HG03469 (cell line): ENCODE data around the gene FAM169A.
"Not testable (repeated sequence)": the region's sequence is repeated elsewhere in the genome, so short reads cannot be mapped to it uniquely, and the experiment has no call there.

Experiments used
- ATAC-seq: cut with Tn5 transposase; IDR thresholded peaks from one replicate; pipeline ENCODE4 v1.9.1; 2021; ENCODE audit warnings: mild to moderate bottlenecking, moderate library complexity, moderate number of reproducible peaks; ENCODE audit not compliant: unreplicated experiment

The FAM169A gene

GRCh38 chr5:74870299-74871067, 4.3 kb upstream of the FAM169A start:
- ATAC-seq = no peak

DNA sequence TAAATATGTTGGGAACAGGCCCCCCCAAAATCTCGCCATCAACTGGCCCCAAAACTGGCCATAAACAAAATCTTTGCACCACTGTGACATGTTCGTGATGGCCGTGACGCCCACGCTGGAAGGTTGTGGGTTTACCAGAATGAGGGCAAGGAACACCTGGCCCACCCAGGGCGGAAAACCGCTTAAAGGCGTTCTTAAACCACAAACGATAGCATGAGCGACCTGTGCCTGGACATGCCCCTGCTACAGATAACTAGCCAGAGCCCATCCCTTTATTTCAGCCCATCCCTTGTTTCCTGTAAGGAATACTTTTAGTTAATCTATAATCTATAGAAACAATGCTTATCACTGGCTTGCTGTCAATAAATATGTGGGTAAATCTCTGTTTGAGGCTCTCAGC, 3.2 kb upstream of the FAM169A start:
- ATAC-seq = not testable (repeated sequence)

- ATAC-seq = no peak
Observed at GRCh38 chr5:74866596-74867162, 492 bp upstream of the FAM169A start.

GRCh38 chr5:74865256-74865803, 857 bp downstream of the FAM169A start:
- ATAC-seq = no peak

GRCh38 chr5:74864823-74865222, 1.4 kb downstream of the FAM169A start:
- ATAC-seq = no peak

DNA sequence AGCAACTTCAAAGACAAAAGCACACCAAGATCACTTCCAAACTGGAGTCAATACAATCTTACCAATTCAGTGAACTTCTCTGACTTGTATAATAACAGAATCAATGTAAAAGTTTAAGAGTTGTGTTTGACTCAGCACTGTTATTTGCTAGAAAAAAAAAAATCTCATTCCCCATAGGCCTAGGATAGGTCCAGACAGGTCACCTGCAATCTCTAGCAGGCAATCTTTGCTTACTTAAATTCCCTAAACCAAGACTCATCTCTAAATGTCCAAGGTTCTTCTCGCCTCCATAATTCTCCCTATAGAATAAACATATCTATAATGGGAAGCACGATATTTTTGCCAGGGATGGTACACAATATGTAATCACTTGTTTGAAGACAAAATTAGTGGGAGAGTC, 2.5 kb downstream of the FAM169A start:
- ATAC-seq = no peak

DNA sequence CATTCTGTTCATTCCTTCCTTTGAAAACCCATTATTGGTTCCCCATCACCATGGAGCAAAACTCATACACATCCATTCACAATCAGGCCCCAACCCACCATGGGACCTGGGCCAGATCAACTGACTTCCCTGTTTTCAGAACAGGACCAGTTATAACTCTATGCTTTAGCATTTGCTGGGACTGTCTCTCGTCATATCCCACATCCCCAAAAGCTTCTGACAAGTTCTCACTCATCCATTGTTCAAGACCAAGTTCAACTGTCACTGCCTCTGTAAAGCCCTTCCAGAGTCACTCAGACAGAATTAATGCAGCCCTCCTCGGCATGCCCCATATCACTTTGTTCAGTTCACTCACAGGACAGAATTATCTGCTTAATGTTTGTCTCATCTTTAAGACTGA, 4.0 kb downstream of the FAM169A start:
- ATAC-seq = no peak

GRCh38 chr5:74856975-74857374, 9.2 kb downstream of the FAM169A start:
- ATAC-seq = not testable (repeated sequence)

GRCh38 chr5:74853256-74853655, 12.9 kb downstream of the FAM169A start:
- no peak for ATAC-seq

- ATAC-seq = no peak
Observed at GRCh38 chr5:74851684-74852353, 14.4 kb downstream of the FAM169A start.

DNA sequence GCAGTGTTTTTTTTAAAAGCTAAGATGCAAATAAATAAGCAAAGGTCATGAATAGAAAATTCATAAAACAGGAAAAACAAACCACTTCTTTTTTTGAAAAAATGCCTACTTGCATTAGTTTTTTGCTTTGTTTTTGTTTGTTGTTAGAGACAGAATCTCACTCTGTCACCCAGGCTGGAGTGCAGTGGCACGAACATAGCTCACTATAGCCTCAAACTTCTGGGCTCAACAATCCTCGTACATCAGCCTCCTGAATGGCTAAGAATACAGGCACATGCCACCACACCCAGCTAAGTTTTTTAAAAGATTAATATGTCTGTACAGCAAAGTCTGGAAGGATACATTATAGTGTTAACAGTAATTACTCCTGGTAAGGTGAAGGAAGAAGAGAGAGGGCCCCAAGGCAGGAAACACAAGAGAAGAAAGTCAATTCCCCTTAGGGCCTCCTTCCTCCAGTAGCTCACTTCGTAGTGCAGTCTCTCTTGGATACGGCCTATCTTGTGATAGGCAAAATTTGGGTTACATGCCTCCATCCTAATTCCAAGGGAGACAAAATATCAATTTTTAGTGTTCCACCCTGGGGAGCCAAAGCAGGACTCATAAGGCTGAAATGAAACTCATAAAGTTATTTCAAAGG, 15.3 kb downstream of the FAM169A start:
- ATAC-seq = no peak

GRCh38 chr5:74850030-74850429, 16.2 kb downstream of the FAM169A start:
- ATAC-seq = no peak

GRCh38 chr5:74848553-74849025, 17.6 kb downstream of the FAM169A start:
- no peak for ATAC-seq

DNA sequence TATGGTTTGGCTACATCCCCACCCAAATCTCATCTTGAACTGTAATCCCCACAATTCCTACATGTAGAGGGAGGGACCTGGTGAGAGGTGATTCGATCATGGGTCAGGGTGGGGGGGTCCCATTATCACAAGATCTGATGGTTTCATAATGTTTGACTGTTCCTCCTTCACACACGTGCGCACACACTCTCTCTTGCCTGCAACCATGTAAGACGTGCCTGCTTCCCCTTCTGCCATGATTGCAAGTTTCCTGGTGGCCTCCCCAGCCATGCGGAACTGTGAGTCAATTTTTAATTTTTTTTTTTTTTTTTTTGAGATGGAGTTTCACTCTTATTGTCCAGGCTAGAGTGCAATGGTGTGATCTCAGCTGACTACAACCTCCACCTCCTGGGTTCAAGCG, 27.0 kb downstream of the FAM169A start:
- no peak for ATAC-seq

DNA sequence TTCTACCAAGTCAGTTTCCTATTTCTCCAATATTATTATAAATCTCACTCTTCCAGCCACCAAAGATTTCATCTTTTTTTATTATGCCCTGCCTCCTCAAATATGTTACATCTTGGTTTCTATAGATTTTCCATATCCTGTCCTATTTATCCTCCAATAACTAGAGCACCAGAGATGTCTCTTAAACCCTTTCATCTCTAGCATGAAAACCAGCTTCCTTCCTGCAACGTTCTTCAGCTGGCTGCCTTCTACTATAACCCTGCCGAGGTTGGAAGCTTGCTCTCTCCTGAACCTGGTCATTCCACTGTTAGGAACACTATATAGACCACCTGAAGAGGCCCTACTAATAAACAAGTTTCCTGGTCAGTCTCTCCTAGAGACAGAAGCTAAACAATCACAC, 27.9 kb downstream of the FAM169A start:
- no peak for ATAC-seq

DNA sequence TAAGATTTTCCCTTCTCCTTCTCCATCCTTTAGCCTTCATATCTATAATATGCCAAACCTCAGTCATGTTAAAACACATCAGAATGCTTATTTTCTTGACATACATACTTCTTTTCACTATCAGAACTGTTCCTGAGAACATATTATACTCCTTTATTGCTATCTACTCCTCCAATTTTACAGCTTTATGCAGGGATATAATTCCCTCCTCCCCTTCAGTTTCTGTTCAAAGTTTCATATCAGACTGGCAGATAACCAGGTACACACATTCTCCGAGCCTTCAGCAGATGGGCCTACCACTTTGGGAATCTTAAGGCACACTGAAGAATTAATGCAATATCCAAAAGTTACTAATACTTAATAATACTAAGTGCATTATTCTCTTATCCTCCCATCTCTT, 29.1 kb downstream of the FAM169A start:
- ATAC-seq = no peak

DNA sequence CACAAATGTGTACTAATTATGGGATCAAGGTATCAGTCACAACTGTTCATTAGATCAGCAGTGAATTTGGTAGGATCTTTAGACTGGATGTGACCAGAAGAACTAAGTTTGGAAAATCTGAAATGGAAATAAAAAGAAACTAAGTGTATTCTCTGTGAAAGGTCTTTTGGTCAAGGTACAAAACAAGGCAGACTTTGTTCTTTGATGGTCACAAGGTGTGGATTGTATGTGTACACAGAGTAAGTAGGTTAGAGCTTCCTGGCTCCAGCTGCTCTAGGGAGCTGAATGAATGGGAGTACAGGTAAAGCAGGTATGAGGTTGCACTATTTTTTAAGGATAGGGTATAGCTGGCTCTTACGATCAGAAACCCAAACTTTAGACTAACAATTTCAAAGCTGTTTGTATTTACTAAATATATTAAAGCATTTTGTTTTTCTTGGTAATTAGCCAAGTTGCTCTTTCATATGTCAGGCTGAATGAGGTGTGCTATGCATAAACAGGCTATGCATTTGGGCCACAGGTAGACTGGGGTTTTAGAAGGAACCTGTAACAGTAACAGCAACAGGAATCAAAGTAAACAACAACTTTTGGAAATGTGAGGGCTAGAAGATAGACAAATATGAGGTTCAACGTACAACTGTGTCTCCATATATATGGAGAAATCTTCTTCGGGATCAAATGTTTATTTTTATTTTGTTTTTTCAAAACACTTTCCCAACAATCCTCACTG, 32.5 kb downstream of the FAM169A start:
- no peak for ATAC-seq

GRCh38 chr5:74829413-74829812, 36.8 kb downstream of the FAM169A start:
- no peak for ATAC-seq

- no peak for ATAC-seq
Observed at GRCh38 chr5:74822288-74822687, 43.9 kb downstream of the FAM169A start.

GRCh38 chr5:74816875-74817274, 49.3 kb downstream of the FAM169A start:
- ATAC-seq = no peak

DNA sequence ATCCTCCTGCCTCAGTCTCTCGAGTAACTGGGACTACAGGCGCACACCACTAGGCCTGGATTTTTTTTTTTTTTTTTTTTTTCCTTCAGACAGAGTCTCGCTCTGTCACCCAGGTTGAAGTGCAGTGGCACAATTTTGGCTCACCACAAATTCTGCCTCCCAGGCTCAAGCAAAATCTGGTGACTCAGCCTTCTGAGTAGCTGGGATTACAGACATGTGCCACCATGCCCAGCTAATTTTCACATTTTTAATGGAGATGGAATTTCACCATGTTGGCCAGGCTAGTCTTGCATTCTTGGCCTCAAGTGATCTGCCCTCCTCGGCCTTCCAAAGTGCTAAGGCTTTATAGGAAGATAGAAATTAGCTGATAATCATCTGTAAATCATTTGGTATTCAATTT, 55.3 kb downstream of the FAM169A start:
- no peak for ATAC-seq
